Measurements from ENCODE around the gene HIF1A.
A peak's percentile ranks its signal among the peaks of the same experiment; 100 is the strongest.

The HIF1A gene

DNA sequence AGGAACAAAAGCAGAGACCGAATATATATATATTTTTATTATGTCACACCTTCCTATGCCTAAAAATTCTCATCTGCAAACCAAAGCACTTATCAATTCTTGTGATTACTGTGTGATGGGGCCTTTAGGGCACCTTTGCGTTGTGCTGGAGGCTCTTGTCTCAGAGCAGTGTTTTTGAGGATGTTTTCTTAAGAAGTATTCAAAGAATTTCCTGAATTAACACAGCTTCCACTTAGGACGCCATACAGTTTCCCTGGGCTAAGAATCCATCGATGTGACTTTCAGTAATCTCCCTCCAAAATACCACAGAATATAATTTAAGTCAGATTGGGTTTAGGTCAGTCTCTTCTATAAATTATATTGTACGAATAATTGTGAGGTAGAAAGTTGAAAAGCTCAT, 22.0 kb upstream of the HIF1A start:
- no peaks in the 10 kb centered on the region for H3K36me3 ChIP-seq (ENCODE audit: control insufficient read depth, insufficient read depth, low read length)
- no peaks in the 10 kb centered on the region for H3K9me3 ChIP-seq (ENCODE audit: control insufficient read depth, insufficient read depth, low read length)
- no peak for DNase-seq (ENCODE audit: low read depth, low spot score)
- no CpG with 5 or more reads among the region's 5 CpGs for WGBS (ENCODE audit: insufficient coverage, insufficient read length)
- H3K4me1 ChIP-seq (ENCODE audit: control insufficient read depth, insufficient read depth, low read length) = no peaks in the 10 kb centered on the region
- no peak overlapping the region for H3K27ac ChIP-seq (ENCODE audit: low read length)
- H3K4me3 ChIP-seq (ENCODE audit: low read length) = no peak overlapping the region
- no peaks in the 10 kb centered on the region for H3K27me3 ChIP-seq (ENCODE audit: control insufficient read depth, insufficient read depth, low read length)

DNA sequence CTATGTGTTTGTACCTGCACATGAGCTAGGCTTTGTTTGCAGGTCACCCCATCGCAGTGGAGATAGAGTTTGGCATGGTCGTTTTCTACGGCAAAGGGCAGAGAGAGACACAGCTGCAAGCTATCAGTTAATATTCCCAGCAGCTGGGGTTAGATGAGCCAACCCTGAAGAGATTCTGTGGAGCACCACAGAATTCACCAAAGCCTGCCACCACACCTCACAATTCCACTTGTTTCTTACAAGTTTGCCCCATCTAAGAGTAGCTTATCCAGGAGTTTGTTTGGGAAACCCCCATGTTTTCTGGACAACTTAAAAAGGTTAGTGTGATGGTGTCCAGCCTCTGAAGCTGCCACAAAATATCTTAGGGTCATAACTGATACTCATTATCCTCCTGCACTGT, 20.0 kb upstream of the HIF1A start:
- no peaks in the 10 kb centered on the region for H3K27me3 ChIP-seq (ENCODE audit: control insufficient read depth, insufficient read depth, low read length)
- no CpG with 5 or more reads among the region's 3 CpGs for WGBS (ENCODE audit: insufficient coverage, insufficient read length)
- no peak for DNase-seq (ENCODE audit: low read depth, low spot score)
- H3K36me3 ChIP-seq (ENCODE audit: control insufficient read depth, insufficient read depth, low read length) = no peaks in the 10 kb centered on the region
- no peaks in the 10 kb centered on the region; the same call in 1 of the 2 replicates for H3K4me1 ChIP-seq (ENCODE audit: control insufficient read depth, insufficient read depth, low read length)
- H3K4me3 ChIP-seq (ENCODE audit: low read length) = no peak overlapping the region
- H3K27ac ChIP-seq (ENCODE audit: low read length) = no peak overlapping the region
- no peaks in the 10 kb centered on the region for H3K9me3 ChIP-seq (ENCODE audit: control insufficient read depth, insufficient read depth, low read length)

DNA sequence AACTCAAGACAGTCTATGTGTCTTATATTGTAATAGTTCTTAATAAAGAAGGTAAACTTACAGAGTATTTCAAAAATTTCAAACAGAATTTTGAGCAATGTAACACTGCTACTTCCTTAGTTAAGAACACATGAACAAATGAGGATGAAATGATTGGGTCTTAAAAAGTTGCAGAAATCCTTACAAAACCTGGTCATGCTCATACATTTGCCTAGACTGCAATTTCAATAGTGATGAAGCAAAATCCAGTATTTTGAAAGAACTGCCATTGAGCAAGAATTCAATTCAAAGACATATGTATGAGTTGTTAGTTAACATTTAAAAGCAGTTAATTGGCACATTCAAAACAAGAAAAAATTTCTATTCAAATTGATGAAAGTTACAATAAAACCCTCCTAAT, 17.8 kb upstream of the HIF1A start:
- no peaks in the 10 kb centered on the region; the same call in 1 of the 2 replicates for H3K4me1 ChIP-seq (ENCODE audit: control insufficient read depth, insufficient read depth, low read length)
- H3K4me3 ChIP-seq (ENCODE audit: low read length) = no peak overlapping the region
- no peak overlapping the region for H3K27ac ChIP-seq (ENCODE audit: low read length)
- no peaks in the 10 kb centered on the region for H3K27me3 ChIP-seq (ENCODE audit: control insufficient read depth, insufficient read depth, low read length)
- H3K9me3 ChIP-seq (ENCODE audit: control insufficient read depth, insufficient read depth, low read length) = no peaks in the 10 kb centered on the region
- no peaks in the 10 kb centered on the region for H3K36me3 ChIP-seq (ENCODE audit: control insufficient read depth, insufficient read depth, low read length)
- no peak for DNase-seq (ENCODE audit: low read depth, low spot score)

DNA sequence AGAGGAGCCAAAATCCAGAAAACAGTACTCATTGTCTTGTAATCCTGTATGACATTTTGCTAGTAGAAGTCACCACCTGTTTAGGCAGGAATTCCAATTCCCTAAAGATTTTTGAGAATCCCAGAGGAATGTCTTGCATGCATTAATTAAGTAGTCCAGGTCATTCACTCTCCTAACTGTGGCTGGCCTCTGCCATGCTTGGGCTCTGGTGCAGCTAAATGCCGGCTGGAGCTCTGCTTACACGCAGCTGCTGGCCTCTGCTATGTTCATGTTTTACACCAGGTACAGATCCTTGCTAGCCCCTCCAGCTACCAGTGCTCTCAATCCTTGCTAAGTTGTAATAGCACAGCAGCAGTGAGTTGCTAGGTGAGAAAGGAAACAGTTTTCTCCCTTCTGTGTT, 16.3 kb upstream of the HIF1A start:
- no peaks in the 10 kb centered on the region for H3K27me3 ChIP-seq (ENCODE audit: control insufficient read depth, insufficient read depth, low read length)
- no peak overlapping the region for H3K27ac ChIP-seq (ENCODE audit: low read length)
- no peak overlapping the region for H3K4me3 ChIP-seq (ENCODE audit: low read length)
- H3K9me3 ChIP-seq (ENCODE audit: control insufficient read depth, insufficient read depth, low read length) = no peaks in the 10 kb centered on the region
- no peak for DNase-seq (ENCODE audit: low read depth, low spot score)
- no peaks in the 10 kb centered on the region for H3K36me3 ChIP-seq (ENCODE audit: control insufficient read depth, insufficient read depth, low read length)
- no peaks in the 10 kb centered on the region; the same call in 1 of the 2 replicates for H3K4me1 ChIP-seq (ENCODE audit: control insufficient read depth, insufficient read depth, low read length)
- WGBS (ENCODE audit: insufficient coverage, insufficient read length) = no CpG with 5 or more reads among the region's 2 CpGs

DNA sequence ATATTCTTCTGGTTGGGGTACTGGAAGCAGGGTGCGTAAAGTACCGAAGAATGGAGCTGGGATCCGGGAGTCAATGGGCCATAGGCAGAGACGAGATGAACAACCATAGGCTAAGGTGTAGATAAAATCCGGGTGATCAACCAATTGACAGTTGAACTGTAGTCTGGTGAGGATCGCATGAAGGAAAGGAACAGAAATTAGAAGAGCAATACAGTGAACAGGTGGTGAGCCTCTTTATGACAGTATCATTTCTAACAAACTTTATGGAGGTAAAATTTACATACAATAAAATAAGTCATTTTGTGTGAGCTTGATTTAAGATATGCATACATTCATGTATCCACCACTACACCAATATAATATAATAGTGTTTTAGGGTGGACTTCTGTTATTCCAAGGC, 13.9 kb upstream of the HIF1A start:
- no peak for DNase-seq (ENCODE audit: low read depth, low spot score)
- H3K4me1 ChIP-seq (ENCODE audit: control insufficient read depth, insufficient read depth, low read length) = no peaks in the 10 kb centered on the region; the same call in 1 of the 2 replicates
- H3K9me3 ChIP-seq (ENCODE audit: control insufficient read depth, insufficient read depth, low read length) = no peaks in the 10 kb centered on the region
- H3K36me3 ChIP-seq (ENCODE audit: control insufficient read depth, insufficient read depth, low read length) = no peaks in the 10 kb centered on the region
- H3K27ac ChIP-seq (ENCODE audit: low read length) = no peak overlapping the region
- no CpG with 5 or more reads among the region's 6 CpGs for WGBS (ENCODE audit: insufficient coverage, insufficient read length)
- no peak overlapping the region for H3K4me3 ChIP-seq (ENCODE audit: low read length)
- no peaks in the 10 kb centered on the region for H3K27me3 ChIP-seq (ENCODE audit: control insufficient read depth, insufficient read depth, low read length)

DNA sequence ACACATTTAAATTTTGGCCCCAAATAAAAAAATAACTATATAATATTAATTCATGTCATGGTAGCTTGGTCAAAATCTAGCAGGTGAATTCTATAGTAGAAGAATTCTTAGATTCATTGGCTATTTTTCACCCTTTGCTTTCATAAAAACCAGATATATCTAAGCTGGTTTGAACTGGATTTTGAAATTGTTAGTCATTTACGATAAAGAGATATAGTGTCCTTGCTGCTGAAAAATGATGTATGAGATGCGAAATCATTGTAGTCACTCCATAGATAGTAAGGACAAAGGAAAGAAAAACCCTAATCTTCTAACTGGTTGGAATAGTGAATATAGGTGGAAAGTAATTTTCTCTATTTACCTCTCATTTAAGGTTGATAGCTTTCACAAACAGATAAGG, 12.2 kb upstream of the HIF1A start:
- no peak for DNase-seq (ENCODE audit: low read depth, low spot score)
- Histone ChIP-seq H3K36me3 (ENCODE audit: control insufficient read depth, insufficient read depth, low read length) (no peaks in the 10 kb centered on the region), H3K4me3 (ENCODE audit: low read length) (no peak overlapping the region), H3K27me3 (ENCODE audit: control insufficient read depth, insufficient read depth, low read length) (no peaks in the 10 kb centered on the region), H3K9me3 (ENCODE audit: control insufficient read depth, insufficient read depth, low read length) (no peaks in the 10 kb centered on the region), H3K4me1 (ENCODE audit: control insufficient read depth, insufficient read depth, low read length) (no peaks in the 10 kb centered on the region; the same call in 1 of the 2 replicates), H3K27ac (ENCODE audit: low read length) (no peak overlapping the region)
- no CpG with 5 or more reads among the region's 2 CpGs for WGBS (ENCODE audit: insufficient coverage, insufficient read length)

DNA sequence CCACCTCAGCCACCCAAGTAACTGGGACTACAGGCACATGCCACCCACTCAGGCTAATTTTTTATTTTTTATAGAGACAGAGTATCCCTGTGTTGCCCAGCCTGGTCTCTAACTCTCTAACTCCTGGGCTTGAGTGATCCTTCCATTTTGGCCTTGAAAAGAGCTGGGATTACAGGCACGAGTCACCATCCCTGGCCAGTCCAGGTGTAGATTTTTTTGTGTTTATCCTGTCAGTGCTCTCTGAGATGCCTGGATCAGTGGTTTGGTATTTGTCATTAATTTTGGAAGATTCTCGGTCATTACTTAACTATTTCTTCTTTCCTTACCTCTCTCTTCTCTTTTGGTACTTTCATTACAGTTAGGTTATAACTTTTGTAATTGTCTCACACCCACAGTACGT, 5.3 kb upstream of the HIF1A start:
- H3K27me3 ChIP-seq (ENCODE audit: control insufficient read depth, insufficient read depth, low read length) = no peaks in the 10 kb centered on the region

DNA sequence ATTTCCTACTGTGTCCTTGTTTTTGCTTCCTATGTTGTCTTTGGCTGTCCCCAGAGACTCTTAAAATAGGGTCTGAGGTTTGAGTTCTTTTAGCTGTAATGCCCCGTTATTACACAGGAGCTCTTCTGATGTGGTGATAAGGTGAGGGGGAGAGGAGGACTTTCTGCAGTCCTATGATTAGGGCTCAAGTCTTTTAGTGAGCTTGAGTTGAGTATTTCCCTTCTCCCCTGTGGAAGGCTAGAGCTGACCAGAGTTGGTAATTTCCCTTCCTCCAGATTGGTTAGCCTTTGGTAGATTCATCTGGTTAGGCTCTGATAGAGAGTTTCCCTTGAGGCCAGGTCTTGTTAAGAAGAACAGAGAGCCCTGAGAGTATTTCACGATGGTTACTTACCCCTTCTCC, 4.3 kb upstream of the HIF1A start:
- Histone ChIP-seq H3K9me3 (ENCODE audit: control insufficient read depth, insufficient read depth, low read length) (no peaks in the 10 kb centered on the region), H3K27me3 (ENCODE audit: control insufficient read depth, insufficient read depth, low read length) (no peaks in the 10 kb centered on the region), H3K4me3 (ENCODE audit: low read length) (no peak overlapping the region), H3K4me1 (ENCODE audit: control insufficient read depth, insufficient read depth, low read length) (no peaks in the 10 kb centered on the region), H3K27ac (ENCODE audit: low read length) (no peak overlapping the region), H3K36me3 (ENCODE audit: control insufficient read depth, insufficient read depth, low read length) (no peaks in the 10 kb centered on the region)
- no CpG with 5 or more reads among the region's 2 CpGs for WGBS (ENCODE audit: insufficient coverage, insufficient read length)
- no peak for DNase-seq (ENCODE audit: low read depth, low spot score)

More for the DNA sequence above, 5.3 kb upstream of the HIF1A start:
- DNase-seq (ENCODE audit: low read depth, low spot score) = no peak
- Histone ChIP-seq H3K4me3 (ENCODE audit: low read length) (no peak overlapping the region), H3K36me3 (ENCODE audit: control insufficient read depth, insufficient read depth, low read length) (no peaks in the 10 kb centered on the region), H3K27ac (ENCODE audit: low read length) (no peak overlapping the region), H3K9me3 (ENCODE audit: control insufficient read depth, insufficient read depth, low read length) (no peaks in the 10 kb centered on the region), H3K4me1 (ENCODE audit: control insufficient read depth, insufficient read depth, low read length) (no peaks in the 10 kb centered on the region)
- no CpG with 5 or more reads among the region's 3 CpGs for WGBS (ENCODE audit: insufficient coverage, insufficient read length)

DNA sequence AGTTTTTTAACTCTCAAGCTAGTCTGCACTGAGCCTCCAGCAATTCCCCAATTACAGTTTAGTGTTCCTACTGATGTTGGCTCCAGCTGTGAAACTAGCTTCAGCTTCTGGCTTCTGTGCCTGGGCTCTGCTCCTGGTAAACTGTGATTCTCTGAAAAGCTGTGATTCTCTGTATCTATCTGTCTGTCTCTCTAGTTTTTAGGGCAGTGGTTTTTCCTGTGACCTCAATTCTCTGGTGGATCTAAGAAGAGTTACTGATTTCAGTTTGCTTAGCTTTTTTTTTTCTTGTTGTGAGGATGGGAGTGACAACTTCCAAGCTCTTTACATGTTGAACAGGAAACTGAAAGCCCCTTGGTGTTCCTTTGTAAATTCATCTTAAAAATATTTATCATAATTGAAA, 3.8 kb upstream of the HIF1A start:
- Histone ChIP-seq H3K4me3 (ENCODE audit: low read length) (no peak overlapping the region), H3K27me3 (ENCODE audit: control insufficient read depth, insufficient read depth, low read length) (no peaks in the 10 kb centered on the region), H3K27ac (ENCODE audit: low read length) (no peak overlapping the region), H3K36me3 (ENCODE audit: control insufficient read depth, insufficient read depth, low read length) (no peaks in the 10 kb centered on the region), H3K4me1 (ENCODE audit: control insufficient read depth, insufficient read depth, low read length) (no peaks in the 10 kb centered on the region), H3K9me3 (ENCODE audit: control insufficient read depth, insufficient read depth, low read length) (no peaks in the 10 kb centered on the region)
- no peak for DNase-seq (ENCODE audit: low read depth, low spot score)

DNA sequence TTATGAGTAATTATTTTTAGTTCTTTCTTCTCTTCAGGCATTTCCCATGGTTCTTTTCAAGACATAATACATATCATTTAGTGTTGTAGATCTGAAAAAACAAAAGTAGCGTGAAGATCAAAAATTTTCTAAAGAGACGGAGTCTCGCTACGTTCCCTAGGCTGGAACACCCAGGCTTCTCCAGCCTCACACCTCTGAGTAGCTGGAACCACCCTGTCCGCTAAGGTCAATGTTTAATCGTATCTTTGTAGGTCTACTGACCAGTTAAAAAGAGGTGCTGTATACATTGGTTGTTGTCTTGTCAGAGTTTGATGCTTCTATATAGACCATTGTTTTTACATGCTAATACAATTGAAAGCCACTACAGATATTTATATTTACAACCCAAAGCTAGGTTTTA, 1.3 kb upstream of the HIF1A start:
- Histone ChIP-seq H3K36me3 (ENCODE audit: control insufficient read depth, insufficient read depth, low read length) (no peaks in the 10 kb centered on the region), H3K27me3 (ENCODE audit: control insufficient read depth, insufficient read depth, low read length) (no peaks in the 10 kb centered on the region), H3K27ac (ENCODE audit: low read length) (no peak overlapping the region), H3K4me1 (ENCODE audit: control insufficient read depth, insufficient read depth, low read length) (no peaks in the 10 kb centered on the region), H3K9me3 (ENCODE audit: control insufficient read depth, insufficient read depth, low read length) (no peaks in the 10 kb centered on the region), H3K4me3 (ENCODE audit: low read length) (no peak overlapping the region)
- WGBS (ENCODE audit: insufficient coverage, insufficient read length) = no CpG with 5 or more reads among the region's 6 CpGs
- no peak for DNase-seq (ENCODE audit: low read depth, low spot score)

DNA sequence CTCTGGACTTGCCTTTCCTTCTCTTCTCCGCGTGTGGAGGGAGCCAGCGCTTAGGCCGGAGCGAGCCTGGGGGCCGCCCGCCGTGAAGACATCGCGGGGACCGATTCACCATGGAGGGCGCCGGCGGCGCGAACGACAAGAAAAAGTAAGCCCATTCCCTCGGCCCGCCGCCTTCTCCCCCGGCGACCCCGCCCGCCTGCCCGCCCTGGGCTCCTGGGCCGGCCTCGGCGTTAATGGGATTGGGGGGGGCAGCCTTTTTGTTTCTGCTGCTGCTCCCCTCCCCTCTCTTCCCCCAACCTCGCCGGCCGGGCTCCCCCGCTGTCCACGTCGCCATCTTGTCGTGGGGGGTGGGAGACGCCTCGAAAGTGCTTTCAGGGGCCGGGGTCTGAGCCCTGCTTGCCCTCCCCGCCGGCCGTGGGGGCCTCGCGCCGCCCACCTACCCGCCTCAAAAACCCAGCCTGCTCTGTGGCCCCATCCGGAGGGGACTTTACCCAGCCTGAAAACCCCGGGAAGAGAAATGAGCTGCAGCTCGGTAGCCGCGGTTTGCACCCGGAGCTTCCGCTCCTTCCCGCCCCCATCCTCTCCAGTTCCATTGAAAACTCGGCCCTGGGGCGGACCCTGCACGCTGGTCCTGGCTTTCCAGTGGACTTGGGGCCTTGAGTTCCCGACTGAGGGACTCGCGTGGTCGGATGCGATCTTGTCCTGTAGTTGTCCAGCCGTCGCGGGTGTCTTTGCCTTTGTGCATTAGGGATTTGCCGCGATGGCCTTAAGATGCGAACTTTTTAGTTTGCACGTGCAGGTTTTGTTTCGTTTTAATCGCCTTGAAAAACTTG, 598 bp downstream of the HIF1A start:
- no peaks in the 10 kb centered on the region; the same call in 1 of the 2 replicates for H3K4me1 ChIP-seq (ENCODE audit: control insufficient read depth, insufficient read depth, low read length)

More for the DNA sequence above, 598 bp downstream of the HIF1A start:
- peak overlapping the region; percentile 99 for H3K4me3 ChIP-seq (ENCODE audit: low read length)
- no peak for DNase-seq (ENCODE audit: low read depth, low spot score)
- no peaks in the 10 kb centered on the region for H3K9me3 ChIP-seq (ENCODE audit: control insufficient read depth, insufficient read depth, low read length)
- peak overlapping the region; percentile 59 for H3K27ac ChIP-seq (ENCODE audit: low read length)
- H3K27me3 ChIP-seq (ENCODE audit: control insufficient read depth, insufficient read depth, low read length) = no peaks in the 10 kb centered on the region
- no CpG with 5 or more reads among the region's 70 CpGs for WGBS (ENCODE audit: insufficient coverage, insufficient read length)
- no peaks in the 10 kb centered on the region for H3K36me3 ChIP-seq (ENCODE audit: control insufficient read depth, insufficient read depth, low read length)

Data from iPS DF 6.9 (cell line).